Keratinocyte (primary cell): Measurements from ENCODE around the gene RERG.

Experiments used
- CTCF ChIP-seq, 3 experiments: IDR thresholded peaks in 1 of 3; conservative IDR thresholded peaks in 1 of 3; optimal IDR thresholded peaks in 1 of 3; 2 replicates in 2 of 3; 3 replicates in 1 of 3; pipeline versions ENCODE3 to v1.5.1; 2011; ENCODE audit warnings: low read length in 3 of 3, mild to moderate bottlenecking in 3 of 3, moderate library complexity in 2 of 3, control low read depth in 1 of 3, inconsistent platforms in 1 of 3; ENCODE audit not compliant: insufficient read depth in 2 of 3; ENCODE audit errors: extremely low read depth in 1 of 3
- EZH2 ChIP-seq: IDR thresholded peaks from one replicate; pipeline ENCODE4 v1.6.1; 2012; ENCODE audit warnings: inconsistent platforms, mild to moderate bottlenecking, low read length, moderate library complexity

- TF ChIP-seq CTCF (optimal IDR thresholded peaks at IDR 0.05 in 1 of 3, IDR thresholded peaks at IDR 0.05 in 1 of 3, conservative IDR thresholded peaks at IDR 0.05 in 1 of 3; ENCODE audit: extremely low read depth in 1 of 3, insufficient read depth in 2 of 3, low read length in 3 of 3) = no peak
- no peak for TF ChIP-seq EZH2
Observed at GRCh38 chr12:15216036-15216889, 5.0 kb downstream of the RERG start.
